Transverse colon (tissue), 4 donors: ENCODE measurements around the gene PALLD. TPM values are rescaled to one million over a fixed set of nuclear protein-coding genes. Genes with fewer than 3 reads are reported as not detected.

Experiments
- DNase-seq: peaks from one replicate; pipeline ENCODE4 v3.0.0-alpha.2; 2019
- H3K27ac ChIP-seq, 4 donors: fragments of 200-600 bp; sonication (generic); 2 replicates each; pipeline ENCODE4 v1.5.1; 2016 to 2018; ENCODE audit warnings: inconsistent platforms in 4 of 4
- H3K27me3 ChIP-seq: fragments of 200-600 bp; sonication (generic); 2 replicates; pipeline ENCODE4 v1.5.1; 2017; ENCODE audit warnings: inconsistent platforms
- H3K36me3 ChIP-seq, 4 donors: fragments of 200-600 bp; sonication (generic); 2 replicates each; pipeline ENCODE4 v1.5.1; 2017 to 2019; ENCODE audit warnings: inconsistent platforms in 4 of 4
- H3K4me1 ChIP-seq, 4 donors: fragments of 200-600 bp; sonication (generic); 2 replicates each; pipeline ENCODE4 v1.5.1; 2017 to 2020; ENCODE audit warnings: inconsistent platforms in 4 of 4
- H3K4me3 ChIP-seq, 4 donors: fragments of 200-600 bp; sonication (generic); 1 replicate in 1 of 4; 2 replicates in 3 of 4; pipeline versions ENCODE4 v1.5.1 to v1.6.1; 2017 to 2019; ENCODE audit warnings: inconsistent platforms in 4 of 4
- H3K9me3 ChIP-seq, 2 donors: fragments of 200-600 bp; sonication (generic); 2 replicates each; pipeline ENCODE4 v1.5.1; 2017 to 2019; ENCODE audit warnings: inconsistent platforms in 2 of 2
- CTCF ChIP-seq, 5 experiments: fragments of 200-600 bp in 3 of 5; fragments of 450-650 bp in 2 of 5; sonication (generic) in 3 of 5; IDR thresholded peaks; 1 replicate in 2 of 5; 2 replicates in 3 of 5; pipeline ENCODE4 v1.5.1; 2016 to 2017; ENCODE audit warnings: antibody characterized with exemption in 5 of 5, inconsistent platforms in 3 of 5, mild to moderate bottlenecking in 2 of 5, moderate library complexity in 1 of 5
- EP300 ChIP-seq: sonication (generic); formaldehyde crosslinking; IDR thresholded peaks from one replicate; pipeline ENCODE4 v1.6.1; 2017; ENCODE audit warnings: antibody characterized with exemption, low read depth
- POLR2A ChIP-seq: fragments of 450-650 bp; IDR thresholded peaks from one replicate; pipeline ENCODE4 v1.6.1; 2016; ENCODE audit warnings: antibody characterized with exemption, mild to moderate bottlenecking, moderate library complexity
- POLR2AphosphoS5 ChIP-seq, 3 donors: sonication (generic); formaldehyde crosslinking; IDR thresholded peaks; one replicate each; pipeline ENCODE4 v1.6.1; 2016; ENCODE audit warnings: antibody characterized with exemption in 3 of 3
- WGBS, 2 donors: methylation state at CpG; one replicate each; pipeline ENCODE4 v1.1.5; 2018; ENCODE audit warnings: low coverage in 1 of 2; 5-methylcytosine and 5-hydroxymethylcytosine counted together
- in situ Hi-C, 4 donors: fragments of 200-750 bp; cut with MboI; loops; one replicate each; pipeline versions ENCODE4 v1.15.0 to v1.15.1; 2017; ENCODE audit warnings: low sequenced_read_pairs in 3 of 4, low pct_ligation_motif_present in 1 of 4, low pct_unique_long_range_greater_than_20kb in 1 of 4
- intact Hi-C: fragments of 100-400 bp; cut with DNase I; formaldehyde crosslinking; loops from one replicate; pipeline ENCODE4 v1.15.1; 2023; ENCODE audit warnings: low total_unique reads
- total RNA-seq, 4 donors: library from RNA; depleted of rRNA; stranded (reverse); fragments of >200 nt; gene quantifications; one replicate each; pipeline ENCODE4 v1.1.0, GENCODE V29; 2016

Gene PALLD
- total RNA-seq, 4 donors from 2014 or later = 230 to 309 (median 278) TPM

- Histone ChIP-seq H3K4me3 (no peak overlapping the region), H3K36me3 (no peaks in the 10 kb centered on the region), H3K9me3 (no peaks in the 10 kb centered on the region), H3K4me1 (no peaks in the 10 kb centered on the region), H3K27me3 (no peaks in the 10 kb centered on the region), H3K27ac (no peak overlapping the region)
- intact Hi-C loops = no loop called here
- in situ Hi-C loops = loop anchor here in 2 of 4 donors (25.0 kb wide), 1 partner anchor 335 kb away; no protein-coding TSS in a partner anchor
- TF ChIP-seq POLR2A (no peak), POLR2AphosphoS5 (IDR thresholded peaks at IDR 0.05) (no peak), CTCF (IDR thresholded peaks at IDR 0.05) (no peak), EP300 (no peak)
- DNase-seq = no peak
- WGBS, 2 donors = 65 to 69% methylated on average over 5 of the region's 5 CpGs
Observed at GRCh38 chr4:168577624-168578023, 80.8 kb downstream of the PALLD start.

- Histone ChIP-seq H3K4me1 (no peaks in the 10 kb centered on the region), H3K36me3 (no peaks in the 10 kb centered on the region), H3K4me3 (no peak overlapping the region), H3K27me3 (no peaks in the 10 kb centered on the region), H3K27ac (no peak overlapping the region), H3K9me3 (no peaks in the 10 kb centered on the region)
- 86 to 87% methylated on average over 1 to 2 of the region's 2 CpGs for WGBS, 2 donors
- no peak for DNase-seq
- in situ Hi-C loops (loop anchor here (10.0 to 25.0 kb wide), 2 partner anchors 332 to 335 kb away; no protein-coding TSS in a partner anchor), intact Hi-C loops (no loop called here)
- no peak for TF ChIP-seq POLR2AphosphoS5 (IDR thresholded peaks at IDR 0.05)
Observed at GRCh38 chr4:168580228-168580627, 83.4 kb downstream of the PALLD start.

DNA sequence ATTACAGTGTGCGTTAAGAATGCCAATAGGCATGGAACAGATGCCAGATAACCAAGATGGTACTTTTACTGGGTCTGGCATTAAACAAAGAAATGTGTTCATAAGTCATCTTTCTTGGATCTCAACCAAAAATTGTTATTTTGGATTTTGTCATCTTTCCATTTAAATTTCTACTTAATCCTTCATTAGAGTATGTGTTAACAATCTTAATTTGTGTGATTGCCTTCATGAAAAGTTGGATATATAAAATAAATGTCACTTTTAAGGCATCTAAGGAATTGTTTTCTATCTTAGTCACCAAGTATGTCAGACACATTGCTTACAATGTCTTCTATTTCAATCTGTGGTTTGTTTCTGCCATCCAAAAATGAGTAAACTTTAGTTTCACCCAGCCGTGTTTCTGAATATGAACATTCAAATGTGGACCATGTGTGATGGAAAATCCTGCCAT, 87.5 kb downstream of the PALLD start:
- no peak for DNase-seq
- Histone ChIP-seq H3K27ac (no peak overlapping the region), H3K4me1 (peaks cover 0 to 7% (median 3%) of the 10 kb centered on the region in 4 donors), H3K27me3 (no peaks in the 10 kb centered on the region), H3K36me3 (no peaks in the 10 kb centered on the region), H3K9me3 (no peaks in the 10 kb centered on the region), H3K4me3 (no peak overlapping the region)
- no peak for TF ChIP-seq POLR2AphosphoS5 (IDR thresholded peaks at IDR 0.05)
- TF ChIP-seq POLR2A = no peak
- no peak for TF ChIP-seq EP300
- no peak for TF ChIP-seq CTCF (IDR thresholded peaks at IDR 0.05)
- WGBS, 2 donors = 67 to 74% methylated on average over 2 of the region's 2 CpGs
- in situ Hi-C loops = loop anchor here (10.0 to 25.0 kb wide), 2 partner anchors 328 to 330 kb away; no protein-coding TSS in a partner anchor
- intact Hi-C loops = loop anchor here (2.0 kb wide), 1 partner anchor 46 kb away; no protein-coding TSS in a partner anchor

GRCh38 chr4:168585168-168586091, 88.6 kb downstream of the PALLD start:
- DNase-seq = peak; percentile 77
- Histone ChIP-seq H3K4me1 (peaks cover 0 to 7% (median 3%) of the 10 kb centered on the region in 4 donors), H3K9me3 (no peaks in the 10 kb centered on the region), H3K4me3 (no peak overlapping the region), H3K36me3 (no peaks in the 10 kb centered on the region), H3K27ac (no peak overlapping the region), H3K27me3 (no peaks in the 10 kb centered on the region)
- 14 to 17% methylated on average over 6 to 9 of the region's 9 CpGs for WGBS, 2 donors
- TF ChIP-seq CTCF (IDR thresholded peaks at IDR 0.05) (peak; percentile 63 to 71 (median 67)), EP300 (no peak), POLR2A (no peak), POLR2AphosphoS5 (IDR thresholded peaks at IDR 0.05) (peak in 1 of 3 donors; percentile 7)
- intact Hi-C loops (loop anchor here (2.0 kb wide), 1 partner anchor 45 kb away; no protein-coding TSS in a partner anchor), in situ Hi-C loops (loop anchor here (10.0 to 25.0 kb wide), 2 partner anchors 327 to 329 kb away; no protein-coding TSS in a partner anchor)
